ENCODE data around the gene RELB.

DNA sequence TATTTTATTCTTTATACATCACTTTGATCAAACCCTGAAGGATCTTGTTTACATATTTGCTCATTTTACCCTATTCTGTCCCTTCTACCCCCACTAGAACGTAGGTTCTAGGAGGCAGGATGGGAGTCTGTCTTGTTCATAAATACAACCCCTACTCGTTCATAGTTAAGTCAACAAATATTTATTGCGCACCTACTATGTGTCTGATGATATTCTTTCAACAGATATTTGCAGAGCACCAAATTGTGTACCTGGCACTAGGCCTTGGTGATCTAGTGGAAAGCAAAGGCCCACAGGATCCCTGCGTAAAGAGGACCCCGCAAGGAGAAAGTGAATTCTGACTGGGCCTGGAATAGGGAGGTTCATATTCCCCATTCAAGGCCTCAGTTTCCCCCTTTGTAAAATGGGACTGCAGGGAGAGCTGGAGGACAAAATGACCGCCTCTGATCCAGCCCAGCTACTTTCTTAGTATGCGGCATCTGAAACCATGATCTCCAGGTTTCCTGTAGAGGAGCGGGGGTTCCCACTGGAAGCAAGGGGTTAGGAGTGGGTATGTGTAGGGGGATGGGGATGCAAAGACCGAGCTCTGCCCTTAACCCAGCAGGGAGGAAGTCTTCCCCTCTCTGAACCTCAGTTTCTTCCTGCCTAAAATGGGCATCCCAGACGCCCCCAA, 77.3 kb downstream of the RELB start:
- TF ChIP-seq, protein P1, sequence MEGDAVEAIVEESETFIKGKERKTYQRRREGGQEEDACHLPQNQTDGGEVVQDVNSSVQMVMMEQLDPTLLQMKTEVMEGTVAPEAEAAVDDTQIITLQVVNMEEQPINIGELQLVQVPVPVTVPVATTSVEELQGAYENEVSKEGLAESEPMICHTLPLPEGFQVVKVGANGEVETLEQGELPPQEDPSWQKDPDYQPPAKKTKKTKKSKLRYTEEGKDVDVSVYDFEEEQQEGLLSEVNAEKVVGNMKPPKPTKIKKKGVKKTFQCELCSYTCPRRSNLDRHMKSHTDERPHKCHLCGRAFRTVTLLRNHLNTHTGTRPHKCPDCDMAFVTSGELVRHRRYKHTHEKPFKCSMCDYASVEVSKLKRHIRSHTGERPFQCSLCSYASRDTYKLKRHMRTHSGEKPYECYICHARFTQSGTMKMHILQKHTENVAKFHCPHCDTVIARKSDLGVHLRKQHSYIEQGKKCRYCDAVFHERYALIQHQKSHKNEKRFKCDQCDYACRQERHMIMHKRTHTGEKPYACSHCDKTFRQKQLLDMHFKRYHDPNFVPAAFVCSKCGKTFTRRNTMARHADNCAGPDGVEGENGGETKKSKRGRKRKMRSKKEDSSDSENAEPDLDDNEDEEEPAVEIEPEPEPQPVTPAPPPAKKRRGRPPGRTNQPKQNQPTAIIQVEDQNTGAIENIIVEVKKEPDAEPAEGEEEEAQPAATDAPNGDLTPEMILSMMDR (conservative IDR thresholded peaks at IDR 0.05; ENCODE audit: low read length): no peak
- no peak for TF ChIP-seq EZH2phosphoT487 (IDR thresholded peaks at IDR 0.05; ENCODE audit: borderline replicate concordance)

All from Loucy (cell line).